Activated B cell treated with CpG ODN at 0.5 μM for 24 hours (primary cell): ENCODE data around the gene PHACTR1. TPM values are rescaled to one million over a fixed set of nuclear protein-coding genes. Genes with fewer than 3 reads are reported as not detected.

Experiments used
- ATAC-seq: fragments of 200-7000 bp; cut with Tn5 transposase; one replicate; pipeline ENCODE4 v1.10.0; 2021; ENCODE audit warnings: low read depth, mild to moderate bottlenecking, moderate library complexity
- CTCF ChIA-PET: fragments of 350-600 bp; sonication (Branson Sonifier 250); formaldehyde crosslinking; loops from one replicate; lab custom pipeline; 2021; ENCODE audit warnings: antibody characterized with exemption; lab: Charles Lee
- POLR2A ChIA-PET: fragments of 350-600 bp; sonication (Branson Sonifier 250); formaldehyde crosslinking; loops from one replicate; lab custom pipeline; 2021; ENCODE audit warnings: antibody characterized with exemption; lab: Charles Lee
- DNase-seq: peaks from one replicate; pipeline ENCODE4 v3.0.0; 2022
- H3K27ac Mint-ChIP-seq: one replicate; pipeline ENCODE4 v1.8.0; 2020; ENCODE audit warnings: mixed read lengths
- H3K27me3 Mint-ChIP-seq: one replicate; pipeline ENCODE4 v1.8.0; 2021; ENCODE audit warnings: mixed read lengths
- H3K36me3 Mint-ChIP-seq: one replicate; pipeline ENCODE4 v1.8.0; 2021; ENCODE audit warnings: low read depth, mixed read lengths
- H3K4me1 Mint-ChIP-seq: one replicate; pipeline ENCODE4 v1.8.0; 2021; ENCODE audit warnings: mixed read lengths
- H3K4me3 Mint-ChIP-seq: one replicate; pipeline ENCODE4 v1.8.0; 2020; ENCODE audit warnings: mild to moderate bottlenecking, mixed read lengths
- H3K9me3 Mint-ChIP-seq: one replicate; pipeline ENCODE4 v1.8.0; 2020; ENCODE audit warnings: mixed read lengths
- CTCF ChIP-seq: fragments of 200-600 bp; IDR thresholded peaks from one replicate; pipeline ENCODE4 v1.8.0; 2022; ENCODE audit warnings: antibody characterized with exemption, mild to moderate bottlenecking
- intact Hi-C: fragments of 100-400 bp; cut with micrococcal nuclease; formaldehyde crosslinking; loops from one replicate; pipeline ENCODE4 v1.15.1; 2024
- total RNA-seq: library from RNA; stranded (reverse); gene quantifications from 2 replicates; pipeline ENCODE4 v1.2.3, GENCODE V29; 2022

The PHACTR1 gene
- total RNA-seq, 1 donor from 2014 or later = 115 TPM

DNA sequence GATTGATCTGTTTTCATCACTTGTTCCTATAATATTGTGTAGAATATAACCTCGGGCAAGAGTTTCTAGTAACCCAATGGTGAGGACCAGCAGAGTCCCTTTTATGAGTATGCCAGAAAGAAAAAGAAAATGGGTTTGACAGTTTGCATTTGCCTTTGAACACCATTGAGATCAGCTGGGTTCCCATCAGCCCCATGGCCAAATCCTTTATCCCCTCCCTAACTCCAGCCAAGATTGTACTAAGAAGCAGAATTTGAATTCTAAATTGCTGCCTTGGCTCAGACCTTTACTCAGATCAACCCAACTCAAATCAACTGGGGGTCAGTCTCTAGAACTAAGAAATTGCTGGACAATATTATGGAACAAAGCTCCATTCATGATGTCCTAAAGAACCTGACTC is 424.4 kb downstream of the PHACTR1 start:
- ATAC-seq = no peak
- Mint-ChIP-seq H3K9me3 (no peaks in the 10 kb centered on the region), H3K4me3 (no peak overlapping the region), H3K36me3 (no peaks in the 10 kb centered on the region), H3K27me3 (peaks cover 3% of the 10 kb centered on the region), H3K4me1 (peaks cover 2% of the 10 kb centered on the region), H3K27ac (no peak overlapping the region)
- POLR2A ChIA-PET = interaction anchor here (0.5 to 0.7 kb wide), 3 partner anchors 197 to 663 kb away, joined by 3 to 4 read pairs (median 4); no protein-coding TSS in a partner anchor
- no peak for TF ChIP-seq CTCF
- CTCF ChIA-PET = no interaction called here
- no peak for DNase-seq
- intact Hi-C loops = no loop called here

- intact Hi-C loops = no loop called here
- Mint-ChIP-seq H3K27ac (no peak overlapping the region), H3K4me1 (peaks cover 2% of the 10 kb centered on the region), H3K4me3 (no peak overlapping the region), H3K36me3 (no peaks in the 10 kb centered on the region), H3K9me3 (no peaks in the 10 kb centered on the region), H3K27me3 (peaks cover 3% of the 10 kb centered on the region)
- CTCF ChIA-PET = no interaction called here
- no peak for DNase-seq
- no peak for TF ChIP-seq CTCF
- ATAC-seq = no peak
- POLR2A ChIA-PET = interaction anchor here (0.5 to 0.7 kb wide), 3 partner anchors 197 to 663 kb away, joined by 3 to 4 read pairs (median 4); no protein-coding TSS in a partner anchor
Observed at GRCh38 chr6:13141387-13141786, 424.8 kb downstream of the PHACTR1 start.

DNA sequence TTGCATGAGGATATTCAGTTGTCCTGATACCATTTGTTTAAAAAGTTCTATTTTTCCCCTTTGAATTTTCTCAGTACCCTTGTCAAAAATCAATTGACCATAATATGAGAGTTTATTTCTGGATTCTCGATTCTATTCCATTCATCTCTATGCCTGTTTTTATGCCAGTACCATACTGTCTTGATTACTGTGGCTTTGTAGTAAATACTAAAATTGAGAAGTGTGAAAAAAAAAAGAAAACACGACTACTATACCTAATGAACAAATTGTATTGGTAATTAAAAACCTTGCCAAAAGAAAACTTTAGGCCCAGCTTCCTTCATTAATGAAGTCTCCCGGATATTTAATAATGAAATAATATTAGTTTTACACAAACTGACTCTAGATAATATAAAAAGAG is 426.0 kb downstream of the PHACTR1 start:
- Mint-ChIP-seq H3K9me3 (no peaks in the 10 kb centered on the region), H3K27ac (no peak overlapping the region), H3K36me3 (no peaks in the 10 kb centered on the region), H3K27me3 (peaks cover 2% of the 10 kb centered on the region), H3K4me1 (peaks cover 2% of the 10 kb centered on the region), H3K4me3 (no peak overlapping the region)
- ChIA-PET CTCF (no interaction called here), POLR2A (no interaction called here)
- no peak for ATAC-seq
- DNase-seq = no peak
- intact Hi-C loops = no loop called here
- TF ChIP-seq CTCF = no peak

DNA sequence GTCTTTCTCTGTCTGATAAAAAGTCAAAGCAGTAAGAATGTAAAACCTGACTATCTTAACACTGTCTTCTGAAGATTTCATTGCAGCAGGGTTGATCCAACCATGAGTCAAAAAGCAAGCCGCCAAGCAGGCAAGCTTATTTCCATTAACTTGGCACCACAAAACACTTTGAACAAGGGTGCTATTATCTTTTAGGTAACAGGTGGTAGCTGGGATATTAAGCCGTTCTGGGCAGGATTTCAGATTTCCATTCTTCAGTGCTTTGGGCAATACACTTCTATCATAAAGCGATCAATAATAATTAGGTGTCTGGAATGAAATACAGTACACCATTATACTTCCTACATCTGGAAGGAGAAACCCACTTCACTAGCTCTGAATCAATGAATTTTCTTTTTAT is 429.9 kb downstream of the PHACTR1 start:
- no peak for TF ChIP-seq CTCF
- ChIA-PET POLR2A (no interaction called here), CTCF (no interaction called here)
- H3K27me3 Mint-ChIP-seq = no peaks in the 10 kb centered on the region
- H3K4me3 Mint-ChIP-seq = no peak overlapping the region
- no peak overlapping the region for H3K27ac Mint-ChIP-seq
- H3K9me3 Mint-ChIP-seq = no peaks in the 10 kb centered on the region
- no peak for ATAC-seq
- H3K4me1 Mint-ChIP-seq = no peaks in the 10 kb centered on the region
- no peak for DNase-seq
- intact Hi-C loops = no loop called here
- no peaks in the 10 kb centered on the region for H3K36me3 Mint-ChIP-seq

- ATAC-seq = no peak
- Mint-ChIP-seq H3K9me3 (no peaks in the 10 kb centered on the region), H3K27me3 (peaks cover 1% of the 10 kb centered on the region), H3K4me3 (no peak overlapping the region), H3K27ac (no peak overlapping the region), H3K36me3 (no peaks in the 10 kb centered on the region), H3K4me1 (no peaks in the 10 kb centered on the region)
- POLR2A ChIA-PET = no interaction called here
- no peak for DNase-seq
- CTCF ChIA-PET = no interaction called here
- intact Hi-C loops = no loop called here
- no peak for TF ChIP-seq CTCF
Observed at GRCh38 chr6:13147376-13147775, 430.8 kb downstream of the PHACTR1 start.
